HEK293T (cell line): Measurements from ENCODE around the gene FARSA.
"Not testable (repeated sequence)": the region's sequence is repeated elsewhere in the genome, so short reads cannot be mapped to it uniquely, and the experiment has no call there.

Experiments used
- CTCF ChIA-PET: fragments of 350-600 bp; formaldehyde crosslinking; extraction: SDS; loops from one replicate; lab custom pipeline; 2021; ENCODE audit warnings: antibody characterized with exemption, inconsistent platforms; lab: Yijun Ruan, JAX
- POLR2A ChIA-PET: fragments of 350-600 bp; formaldehyde crosslinking; extraction: SDS; loops from one replicate; lab custom pipeline; 2020; ENCODE audit warnings: antibody characterized with exemption, inconsistent platforms; lab: Yijun Ruan, JAX
- DNase-seq: peaks from one replicate; pipeline ENCODE4 v3.0.0; 2012; ENCODE audit warnings: mixed read lengths; ENCODE audit errors: extremely low spot score
- ARNT ChIP-seq: fragments of 450-650 bp; IDR thresholded peaks from 2 replicates; pipeline ENCODE4 v1.6.1; 2017; ENCODE audit warnings: mild to moderate bottlenecking
- BHLHE40 ChIP-seq: fragments of 450-650 bp; IDR thresholded peaks from 2 replicates; pipeline ENCODE4 v1.6.1; 2016; ENCODE audit warnings: mild to moderate bottlenecking, moderate library complexity, borderline replicate concordance
- CTBP1 ChIP-seq: fragments of 450-650 bp; IDR thresholded peaks from 2 replicates; pipeline ENCODE4 v1.6.1; 2016; ENCODE audit warnings: borderline replicate concordance
- ELF4 ChIP-seq: fragments of 450-650 bp; IDR thresholded peaks from 2 replicates; pipeline ENCODE4 v1.6.1; 2017; ENCODE audit warnings: antibody characterized with exemption
- FOXA1 ChIP-seq: fragments of 450-650 bp; IDR thresholded peaks from 2 replicates; pipeline ENCODE4 v1.6.1; 2016; ENCODE audit warnings: mild to moderate bottlenecking
- FOXK2 ChIP-seq: fragments of 450-650 bp; IDR thresholded peaks from 2 replicates; pipeline ENCODE4 v1.6.1; 2016; ENCODE audit warnings: mild to moderate bottlenecking
- FOXM1 ChIP-seq: fragments of 450-650 bp; IDR thresholded peaks from 2 replicates; pipeline ENCODE4 v1.6.1; 2017; ENCODE audit warnings: mild to moderate bottlenecking, borderline replicate concordance
- HDGF ChIP-seq: fragments of 450-650 bp; IDR thresholded peaks from 2 replicates; pipeline ENCODE4 v1.6.1; 2017; ENCODE audit warnings: antibody characterized with exemption, borderline replicate concordance
- L3MBTL2 ChIP-seq: fragments of 450-650 bp; conservative IDR thresholded peaks from 2 replicates; pipeline ENCODE4 v1.6.1; 2016; ENCODE audit warnings: mild to moderate bottlenecking
- LEF1 ChIP-seq: fragments of 450-650 bp; IDR thresholded peaks from 2 replicates; pipeline ENCODE4 v1.6.1; 2017; ENCODE audit warnings: mild to moderate bottlenecking, borderline replicate concordance
- NFRKB ChIP-seq: fragments of 450-650 bp; IDR thresholded peaks from 2 replicates; pipeline ENCODE4 v1.6.1; 2016; ENCODE audit warnings: mild to moderate bottlenecking, moderate library complexity
- SP1 ChIP-seq: fragments of 450-650 bp; IDR thresholded peaks from 2 replicates; pipeline ENCODE4 v1.6.1; 2017
- SUZ12 ChIP-seq: fragments of 450-650 bp; IDR thresholded peaks from 2 replicates; pipeline ENCODE4 v1.6.1; 2016; ENCODE audit warnings: mild to moderate bottlenecking
- TARDBP ChIP-seq: fragments of 450-650 bp; IDR thresholded peaks from 2 replicates; pipeline ENCODE4 v1.6.1; 2016
- ZNF384 ChIP-seq: fragments of 450-650 bp; IDR thresholded peaks from 2 replicates; pipeline ENCODE4 v1.6.1; 2016
- TF ChIP-seq, protein P1 (sequence below): fragments of 450-650 bp; IDR thresholded peaks from 2 replicates; pipeline ENCODE4 v1.6.1; 2016

The FARSA gene

DNA sequence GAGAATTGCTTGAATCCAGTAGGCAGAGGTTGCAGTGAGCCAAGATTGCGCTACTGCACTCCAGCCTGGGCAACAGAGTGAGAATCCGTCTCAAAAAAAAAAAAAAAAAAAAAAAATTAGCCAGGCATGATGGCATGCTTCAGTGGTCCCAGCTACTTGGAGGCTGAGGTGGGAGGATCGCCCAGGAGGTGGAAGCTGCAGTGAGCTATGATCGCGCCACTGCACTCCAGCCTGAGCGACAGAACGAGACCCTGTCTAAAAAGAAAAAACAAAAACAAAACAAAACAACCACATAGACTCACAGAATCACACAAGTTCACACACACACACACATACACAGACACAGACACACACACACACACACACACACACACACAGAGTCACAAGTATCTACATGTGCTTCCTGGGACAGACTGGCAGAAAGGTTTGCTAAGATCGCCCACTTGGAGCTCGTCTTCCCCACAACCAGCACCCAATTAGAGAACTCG, 43.2 kb downstream of the FARSA start:
- CTCF ChIA-PET: interaction anchor here (0.7 to 1.3 kb wide), 3 partner anchors 53 to 87 kb away, joined by 3 to 4 read pairs (median 4); no protein-coding TSS in a partner anchor
- POLR2A ChIA-PET: interaction anchor here (0.7 to 2.4 kb wide), 19 partner anchors 9 to 113 kb away, joined by 3 to 26 read pairs (median 4); partner anchors contain the start of genes CALR, DNASE2, FARSA and RNASEH2A
- TF ChIP-seq, protein P1, sequence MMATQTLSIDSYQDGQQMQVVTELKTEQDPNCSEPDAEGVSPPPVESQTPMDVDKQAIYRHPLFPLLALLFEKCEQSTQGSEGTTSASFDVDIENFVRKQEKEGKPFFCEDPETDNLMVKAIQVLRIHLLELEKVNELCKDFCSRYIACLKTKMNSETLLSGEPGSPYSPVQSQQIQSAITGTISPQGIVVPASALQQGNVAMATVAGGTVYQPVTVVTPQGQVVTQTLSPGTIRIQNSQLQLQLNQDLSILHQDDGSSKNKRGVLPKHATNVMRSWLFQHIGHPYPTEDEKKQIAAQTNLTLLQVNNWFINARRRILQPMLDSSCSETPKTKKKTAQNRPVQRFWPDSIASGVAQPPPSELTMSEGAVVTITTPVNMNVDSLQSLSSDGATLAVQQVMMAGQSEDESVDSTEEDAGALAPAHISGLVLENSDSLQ: 0 out of 2 replicates have a peak, but pooled peaks have one; percentile 11
- peak; percentile 72 for TF ChIP-seq ZNF384
- DNase-seq: not testable (repeated sequence)

GRCh38 chr19:12888006-12888603, 45.4 kb downstream of the FARSA start:
- CTCF ChIA-PET: interaction anchor here (0.5 kb wide), 1 partner anchor 170 kb away, joined by 3 read pairs; no protein-coding TSS in a partner anchor
- TF ChIP-seq SUZ12 (no peak), L3MBTL2 (no peak), LEF1 (no peak), NFRKB (no peak), SP1 (no peak), ELF4 (no peak), FOXM1 (no peak), BHLHE40 (no peak), FOXA1 (no peak), FOXK2 (no peak), TARDBP (no peak), HDGF (no peak), ARNT (no peak)
- TF ChIP-seq, protein P1: no peak
- POLR2A ChIA-PET: interaction anchor here (1.0 kb wide), 1 partner anchor 82 kb away, joined by 3 read pairs; the partner anchor contains the start of gene RNASEH2A
- no peak for DNase-seq

GRCh38 chr19:12886969-12887747, 46.4 kb downstream of the FARSA start, which contains the start of gene KLF1:
Gene KLF1 (minus strand): TSS chr19:12887201. CDS start chr19:12887140, 61 bp downstream.
- no peak for TF ChIP-seq SP1
- no peak for TF ChIP-seq ARNT
- TF ChIP-seq NFRKB: no peak
- no peak for TF ChIP-seq BHLHE40
- TF ChIP-seq TARDBP: no peak
- no peak for TF ChIP-seq FOXK2
- no peak for TF ChIP-seq HDGF
- no peak for TF ChIP-seq ZNF384
- no peak for TF ChIP-seq CTBP1
- TF ChIP-seq FOXA1: no peak
- TF ChIP-seq, protein P1: no peak
- no peak for TF ChIP-seq FOXM1
- TF ChIP-seq ELF4: no peak
- no peak for TF ChIP-seq LEF1
- no peak for TF ChIP-seq SUZ12
- no peak for TF ChIP-seq L3MBTL2
- CTCF ChIA-PET: no interaction called here
- no peak for DNase-seq
- POLR2A ChIA-PET: no interaction called here

DNA sequence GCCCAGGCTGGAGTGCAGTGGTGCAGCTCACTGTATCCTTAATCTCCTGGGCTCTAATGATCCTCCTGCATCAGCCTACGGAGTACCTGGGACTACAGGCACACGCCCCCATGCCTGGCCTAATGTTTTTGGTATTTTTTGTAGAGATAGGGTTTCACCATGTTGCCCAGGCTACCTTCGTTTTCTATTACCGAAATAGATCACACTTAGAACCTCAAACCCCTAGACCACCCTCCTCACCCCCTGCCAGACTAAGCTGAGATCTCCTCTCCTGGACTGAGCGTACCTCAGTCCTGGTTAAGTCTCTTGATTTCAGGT, 46.9 kb downstream of the FARSA start:
- CTCF ChIA-PET: no interaction called here
- POLR2A ChIA-PET: no interaction called here

More for the DNA sequence above, 46.9 kb downstream of the FARSA start:
- DNase-seq: no peak
- TF ChIP-seq, protein P1: no peak
- no peak for TF ChIP-seq CTBP1
- no peak for TF ChIP-seq SUZ12
- no peak for TF ChIP-seq TARDBP
- TF ChIP-seq ARNT: no peak
- no peak for TF ChIP-seq HDGF
- TF ChIP-seq NFRKB: no peak
- TF ChIP-seq L3MBTL2: no peak
- TF ChIP-seq SP1: no peak
- TF ChIP-seq LEF1: no peak
- TF ChIP-seq ELF4: no peak
- no peak for TF ChIP-seq FOXA1
- no peak for TF ChIP-seq FOXM1
- TF ChIP-seq FOXK2: no peak
- no peak for TF ChIP-seq BHLHE40
- no peak for TF ChIP-seq ZNF384
